Glutamatergic neuron (in vitro differentiated cells): ENCODE data around the gene SHANK1. TPM values are rescaled to one million over a fixed set of nuclear protein-coding genes. Genes with fewer than 3 reads are reported as not detected.

ENCODE experiments used
- total RNA-seq: library from RNA; stranded (reverse); fragmentation: NEBNext Ultra II Directional; extraction: Animal tissue kit (Norgen Biotek cat#: 25700); gene quantifications from one replicate; pipeline ENCODE4 v1.2.1, GENCODE V29; 2021; ENCODE audit not compliant: unreplicated experiment

Gene SHANK1
- total RNA-seq, 1 donor from 2014 or later: 19.0 TPM

Other genes starting within 250 kb of the SHANK1 start
- gene EMC10, start 243.3 kb downstream of the SHANK1 start, total RNA-seq: 98.8 TPM
- 5.2 TPM for gene GARIN5A, start 243.0 kb downstream of the SHANK1 start, total RNA-seq
- gene JOSD2, start 208.6 kb downstream of the SHANK1 start, total RNA-seq: 19.1 TPM
- not detected for gene ASPDH, start 205.9 kb downstream of the SHANK1 start, total RNA-seq
- gene LRRC4B, start 151.4 kb downstream of the SHANK1 start, total RNA-seq: 28.5 TPM
- gene SYT3, start 79.9 kb downstream of the SHANK1 start, total RNA-seq: 15.6 TPM
- gene C19orf81, start 70.4 kb downstream of the SHANK1 start, total RNA-seq: 10.4 TPM
- gene CLEC11A, start 3.6 kb upstream of the SHANK1 start, total RNA-seq: 4.0 TPM
- gene GPR32, start 50.7 kb upstream of the SHANK1 start, total RNA-seq: not detected
- gene ACP4, start 70.6 kb upstream of the SHANK1 start, total RNA-seq: not detected
- 0.49 TPM for gene KLK1, start 104.0 kb upstream of the SHANK1 start, total RNA-seq
- not detected for gene KLK15, start 113.8 kb upstream of the SHANK1 start, total RNA-seq
- gene KLK3, start 135.1 kb upstream of the SHANK1 start, total RNA-seq: not detected
- gene KLK2, start 153.6 kb upstream of the SHANK1 start, total RNA-seq: not detected
- 0.66 TPM for gene KLK4, start 191.6 kb upstream of the SHANK1 start, total RNA-seq
- not detected for gene KLK5, start 233.2 kb upstream of the SHANK1 start, total RNA-seq
- not detected for gene KLK6, start 249.8 kb upstream of the SHANK1 start, total RNA-seq